ENCODE results near the gene CCR2.
"Not testable (repeated sequence)": the region's sequence is repeated elsewhere in the genome, so short reads cannot be mapped to it uniquely, and the experiment has no call there.

CCR2 gene

GRCh38 chr3:46383951-46384330 is 30.0 kb downstream of the CCR2 start:
- no peak for DNase-seq (ENCODE audit: low read depth)
- TF ChIP-seq CTCF (IDR thresholded peaks at IDR 0.05; ENCODE audit: low read depth, low read length, missing control alignments) = no peak
- H3K4me3 ChIP-seq (ENCODE audit: low read depth, low read length) = no peak overlapping the region

GRCh38 chr3:46386205-46386604 is 32.3 kb downstream of the CCR2 start:
- no peak for TF ChIP-seq CTCF (IDR thresholded peaks at IDR 0.05; ENCODE audit: low read depth, low read length, missing control alignments)
- H3K4me3 ChIP-seq (ENCODE audit: low read depth, low read length) = no peak overlapping the region
- DNase-seq (ENCODE audit: low read depth) = no peak

GRCh38 chr3:46388847-46389246 is 34.9 kb downstream of the CCR2 start:
- not testable (repeated sequence) for DNase-seq (ENCODE audit: low read depth); H3K4me3 ChIP-seq (ENCODE audit: low read depth, low read length)

- TF ChIP-seq CTCF (IDR thresholded peaks at IDR 0.05; ENCODE audit: low read depth, low read length, missing control alignments) = no peak
- DNase-seq (ENCODE audit: low read depth) = no peak
- no peak overlapping the region for H3K4me3 ChIP-seq (ENCODE audit: low read depth, low read length)
Measured at GRCh38 chr3:46389306-46389705, 35.4 kb downstream of the CCR2 start.

- not testable (repeated sequence) for H3K4me3 ChIP-seq (ENCODE audit: low read depth, low read length); DNase-seq (ENCODE audit: low read depth)
Measured at GRCh38 chr3:46391526-46391925, 37.6 kb downstream of the CCR2 start.

GRCh38 chr3:46393011-46393410 is 39.1 kb downstream of the CCR2 start:
- no peak overlapping the region for H3K4me3 ChIP-seq (ENCODE audit: low read depth, low read length)
- no peak for TF ChIP-seq CTCF (IDR thresholded peaks at IDR 0.05; ENCODE audit: low read depth, low read length, missing control alignments)

GRCh38 chr3:46393554-46394434 is 39.9 kb downstream of the CCR2 start:
- no peak for DNase-seq (ENCODE audit: low read depth)
- H3K4me3 ChIP-seq (ENCODE audit: low read depth, low read length) = no peak overlapping the region
- TF ChIP-seq CTCF (IDR thresholded peaks at IDR 0.05; ENCODE audit: low read depth, low read length, missing control alignments) = no peak

More at GRCh38 chr3:46393011-46393410, 39.1 kb downstream of the CCR2 start:
- DNase-seq (ENCODE audit: low read depth) = no peak

- DNase-seq (ENCODE audit: low read depth) = no peak
- no peak overlapping the region for H3K4me3 ChIP-seq (ENCODE audit: low read depth, low read length)
- peak; percentile 33 for TF ChIP-seq CTCF (IDR thresholded peaks at IDR 0.05; ENCODE audit: low read depth, low read length, missing control alignments)
Measured at GRCh38 chr3:46395210-46395661, 41.3 kb downstream of the CCR2 start.

Measured in GM12864 (cell line).